Spleen (tissue), 11 donors: ENCODE measurements around the gene BCL2. TPM values are rescaled to one million over a fixed set of nuclear protein-coding genes. Genes with fewer than 3 reads are reported as not detected.

ENCODE experiments used
- DNase-seq: peaks from one replicate; pipeline ENCODE4 v3.0.0-alpha.2; 2020
- H3K27ac ChIP-seq, 8 donors: fragments of 200-600 bp; sonication (generic) in 7 of 8; 1 replicate in 4 of 8; 2 replicates in 4 of 8; pipeline versions ENCODE4 v1.5.0 to v1.8.0; 2016 to 2021; ENCODE audit warnings: inconsistent platforms in 4 of 8, mild to moderate bottlenecking in 4 of 8, moderate library complexity in 1 of 8
- H3K27me3 ChIP-seq, 7 donors: fragments of 200-600 bp; sonication (generic) in 6 of 7; replicated peaks in 1 of 7; 1 replicate in 4 of 7; 2 replicates in 3 of 7; pipeline versions ENCODE4 v1.5.0 to v1.8.0; 2016 to 2021; ENCODE audit warnings: inconsistent platforms in 3 of 7, mild to moderate bottlenecking in 1 of 7
- H3K36me3 ChIP-seq, 6 donors: fragments of 200-600 bp; sonication (generic) in 5 of 6; 1 replicate in 4 of 6; 2 replicates in 2 of 6; pipeline versions ENCODE4 v1.5.0 to v1.8.0; 2016 to 2021; ENCODE audit warnings: inconsistent platforms in 2 of 6
- H3K4me1 ChIP-seq, 6 donors: fragments of 200-600 bp; sonication (generic) in 5 of 6; 1 replicate in 3 of 6; 2 replicates in 3 of 6; pipeline versions ENCODE4 v1.5.0 to v1.8.0; 2016 to 2021; ENCODE audit warnings: inconsistent platforms in 3 of 6
- H3K4me3 ChIP-seq, 8 donors: fragments of 200-600 bp; sonication (generic) in 7 of 8; 1 replicate in 4 of 8; 2 replicates in 4 of 8; pipeline versions ENCODE4 v1.5.0 to v1.8.0; 2016 to 2021; ENCODE audit warnings: inconsistent platforms in 4 of 8, mild to moderate bottlenecking in 4 of 8, moderate library complexity in 2 of 8
- H3K9me3 ChIP-seq, 8 donors: fragments of 200-600 bp; sonication (generic) in 7 of 8; 1 replicate in 4 of 8; 2 replicates in 4 of 8; pipeline versions ENCODE4 v1.5.0 to v1.8.0; 2016 to 2021; ENCODE audit warnings: inconsistent platforms in 4 of 8
- CTCF ChIP-seq, 11 experiments: fragments of 200-600 bp in 7 of 11; fragments of 450-650 bp in 4 of 11; sonication (generic) in 4 of 11; IDR thresholded peaks in 8 of 11; conservative IDR thresholded peaks in 3 of 11; 1 replicate in 7 of 11; 2 replicates in 4 of 11; pipeline versions ENCODE4 v1.4.0 to v1.8.0; 2016 to 2021; ENCODE audit warnings: antibody characterized with exemption in 11 of 11, inconsistent platforms in 4 of 11, mild to moderate bottlenecking in 1 of 11
- POLR2A ChIP-seq, 3 donors: fragments of 450-650 bp; IDR thresholded peaks; one replicate each; pipeline ENCODE4 v1.5.1; 2017; ENCODE audit warnings: antibody characterized with exemption in 3 of 3, mild to moderate bottlenecking in 1 of 3
- POLR2AphosphoS5 ChIP-seq, 3 donors: sonication (generic); formaldehyde crosslinking; IDR thresholded peaks; one replicate each; pipeline ENCODE4 v1.5.1; 2017; ENCODE audit warnings: antibody characterized with exemption in 3 of 3
- WGBS, 5 donors: extraction: QIAGEN DNeasy Blood & Tissue Kit in 3 of 5; methylation state at CpG; one replicate each; pipeline versions ENCODE4 v1.1.5 to v1.1.7; 2013 to 2018; 5-methylcytosine and 5-hydroxymethylcytosine counted together
- intact Hi-C: fragments of 100-400 bp; cut with DNase I; formaldehyde crosslinking; loops from one replicate; pipeline ENCODE4 v1.15.0; 2023; ENCODE audit warnings: low total_unique reads
- polyA plus RNA-seq, 3 donors: library from polyadenylated mRNA; stranded (reverse); fragments of 200-250 nt; gene quantifications; one replicate each; pipeline ENCODE4 v1.2.1, GENCODE V29; 2013
- total RNA-seq, 7 donors: library from RNA; depleted of rRNA in 3 of 7; stranded (reverse); fragments of >200 nt in 3 of 7; fragmentation: NEBNext Ultra II Directional in 4 of 7; extraction: Animal tissue kit (Norgen Biotek cat#: 25700) in 4 of 7; gene quantifications; one replicate each; pipeline versions ENCODE4 v1.1.0 to v1.2.1, GENCODE V29; 2016 to 2021
- donor health status: healthy with polysubstance abuse.
- donor health status: DM: no; HTN: no; CAD: no; lungs with moderate emphysema.
- donor health status: DM: no; HTN: no; CAD: no.
- donor health status: Bipolar disorder and iron deficiency.
- donor health status: healthy.
- donor health status: DM: no; HTN: no; CAD: no.
- donor health status: DM: yes; HTN: yes; CAD: no.

The BCL2 gene
- total and polyA plus RNA-seq, 10 donors = 9.6 to 112 (median 69.1) TPM

- H3K9me3 ChIP-seq = no peaks in the 10 kb centered on the region
- peaks cover 0 to 50% (median 0%) of the 10 kb centered on the region in 6 donors for H3K36me3 ChIP-seq
- no peaks in the 10 kb centered on the region for H3K27me3 ChIP-seq
- intact Hi-C loops = no loop called here
- H3K27ac ChIP-seq = peak overlapping the region; percentile 22 to 86 (median 70)
- H3K4me3 ChIP-seq = no peak overlapping the region
- 91 to 98% (median 93%) methylated on average over 4 of the region's 4 CpGs for WGBS, 5 donors
- TF ChIP-seq POLR2A (IDR thresholded peaks at IDR 0.05) (no peak), POLR2AphosphoS5 (IDR thresholded peaks at IDR 0.05) (no peak), CTCF (IDR thresholded peaks at IDR 0.05 in 8 of 11, conservative IDR thresholded peaks at IDR 0.05 in 3 of 11) (no peak)
- H3K4me1 ChIP-seq = peaks cover 18 to 95% (median 74%) of the 10 kb centered on the region in 6 donors
- DNase-seq = no peak
These were observed 25.6 kb downstream of the BCL2 start for GRCh38 chr18:63293935-63294334.

- TF ChIP-seq CTCF (IDR thresholded peaks at IDR 0.05 in 8 of 11, conservative IDR thresholded peaks at IDR 0.05 in 3 of 11) = no peak
- no peak for TF ChIP-seq POLR2A (IDR thresholded peaks at IDR 0.05)
- TF ChIP-seq POLR2AphosphoS5 (IDR thresholded peaks at IDR 0.05) = peak; percentile 37 to 74 (median 52)
- 26 to 59% (median 46%) methylated on average over 8 to 11 of the region's 11 CpGs for WGBS, 5 donors
- DNase-seq = peak; percentile 85
- H3K4me3 ChIP-seq = peak overlapping the region in 2 of 8 donors; percentile 2 to 54
- no peaks in the 10 kb centered on the region for H3K27me3 ChIP-seq
- no peaks in the 10 kb centered on the region for H3K9me3 ChIP-seq
- intact Hi-C loops = no loop called here
- peaks cover 0 to 44% (median 0%) of the 10 kb centered on the region in 6 donors for H3K36me3 ChIP-seq
- peaks cover 15 to 95% (median 74%) of the 10 kb centered on the region in 6 donors for H3K4me1 ChIP-seq
- H3K27ac ChIP-seq = peak overlapping the region; percentile 22 to 86 (median 70)
These were observed 26.5 kb downstream of the BCL2 start for GRCh38 chr18:63292831-63293683.

GRCh38 chr18:63291278-63291677 is 28.3 kb downstream of the BCL2 start:
- H3K4me1 ChIP-seq = peaks cover 24 to 96% (median 79%) of the 10 kb centered on the region in 6 donors
- 80 to 85% (median 82%) methylated on average over 5 of the region's 5 CpGs for WGBS, 5 donors
- no peak for TF ChIP-seq CTCF (IDR thresholded peaks at IDR 0.05 in 8 of 11, conservative IDR thresholded peaks at IDR 0.05 in 3 of 11)
- no peak for TF ChIP-seq POLR2AphosphoS5 (IDR thresholded peaks at IDR 0.05)
- no peak for TF ChIP-seq POLR2A (IDR thresholded peaks at IDR 0.05)
- H3K4me3 ChIP-seq = no peak overlapping the region
- H3K27ac ChIP-seq = peak overlapping the region in 5 of 8 donors; percentile 5 to 86 (median 74)
- no peak for DNase-seq
- no peaks in the 10 kb centered on the region for H3K9me3 ChIP-seq
- intact Hi-C loops = no loop called here
- H3K27me3 ChIP-seq = no peaks in the 10 kb centered on the region
- H3K36me3 ChIP-seq = peaks cover 0 to 27% (median 0%) of the 10 kb centered on the region in 6 donors

GRCh38 chr18:63290821-63291200 is 28.8 kb downstream of the BCL2 start:
- Histone ChIP-seq H3K4me3 (no peak overlapping the region), H3K9me3 (no peaks in the 10 kb centered on the region), H3K27ac (peak overlapping the region in 5 of 8 donors; percentile 17 to 86 (median 74)), H3K4me1 (peaks cover 24 to 96% (median 84%) of the 10 kb centered on the region in 6 donors), H3K36me3 (peaks cover 0 to 22% (median 0%) of the 10 kb centered on the region in 6 donors), H3K27me3 (no peaks in the 10 kb centered on the region)
- no peak for DNase-seq
- intact Hi-C loops = no loop called here
- WGBS, 5 donors = 76 to 86% (median 82%) methylated on average over 7 of the region's 7 CpGs
- no peak for TF ChIP-seq POLR2A (IDR thresholded peaks at IDR 0.05)
- no peak for TF ChIP-seq CTCF (IDR thresholded peaks at IDR 0.05 in 8 of 11, conservative IDR thresholded peaks at IDR 0.05 in 3 of 11)
- TF ChIP-seq POLR2AphosphoS5 (IDR thresholded peaks at IDR 0.05) = peak in 1 of 3 donors; percentile 13
